ENCODE measurements around the gene CPEB1. TPM values are rescaled to one million over a fixed set of nuclear protein-coding genes. Genes with fewer than 3 reads are reported as not detected.

The CPEB1 gene
- polyA plus RNA-seq, 1 donor = 1.5 TPM

GRCh38 chr15:82549199-82549665 lies 97.9 kb downstream of the CPEB1 start:
- Histone ChIP-seq H3K4me1 (ENCODE audit: control insufficient read depth, insufficient read depth, low read length) (no peaks in the 10 kb centered on the region), H3K27me3 (ENCODE audit: control insufficient read depth, insufficient read depth, low read length) (peaks cover 30% of the 10 kb centered on the region), H3K4me3 (ENCODE audit: low read length) (no peak overlapping the region), H3K36me3 (ENCODE audit: control insufficient read depth, insufficient read depth, low read length) (no peaks in the 10 kb centered on the region), H3K27ac (ENCODE audit: low read length) (no peak overlapping the region), H3K9me3 (ENCODE audit: control insufficient read depth, low read depth, low read length) (no peaks in the 10 kb centered on the region)
- 90% methylated on average over 2 of the region's 9 CpGs for WGBS (ENCODE audit: insufficient coverage, low lambda C conversion rate)
- no peak for DNase-seq

- WGBS (ENCODE audit: insufficient coverage, low lambda C conversion rate) = no CpG with 5 or more reads among the region's 2 CpGs
- DNase-seq = no peak
- no peak overlapping the region for H3K4me3 ChIP-seq (ENCODE audit: low read length)
- H3K9me3 ChIP-seq (ENCODE audit: control insufficient read depth, low read depth, low read length) = no peaks in the 10 kb centered on the region
- H3K4me1 ChIP-seq (ENCODE audit: control insufficient read depth, insufficient read depth, low read length) = no peaks in the 10 kb centered on the region
- H3K27me3 ChIP-seq (ENCODE audit: control insufficient read depth, insufficient read depth, low read length) = peaks cover 30% of the 10 kb centered on the region
- no peaks in the 10 kb centered on the region for H3K36me3 ChIP-seq (ENCODE audit: control insufficient read depth, insufficient read depth, low read length)
- no peak overlapping the region for H3K27ac ChIP-seq (ENCODE audit: low read length)
These were observed 98.5 kb downstream of the CPEB1 start for GRCh38 chr15:82548700-82549099.

GRCh38 chr15:82545478-82545877 lies 101.7 kb downstream of the CPEB1 start:
- no peak for DNase-seq
- no CpG with 5 or more reads among the region's 6 CpGs for WGBS (ENCODE audit: insufficient coverage, low lambda C conversion rate)
- H3K9me3 ChIP-seq (ENCODE audit: control insufficient read depth, low read depth, low read length) = no peaks in the 10 kb centered on the region

GRCh38 chr15:82545002-82545401 lies 102.2 kb downstream of the CPEB1 start:
- Histone ChIP-seq H3K27me3 (ENCODE audit: control insufficient read depth, insufficient read depth, low read length) (peaks cover 15% of the 10 kb centered on the region), H3K27ac (ENCODE audit: low read length) (no peak overlapping the region), H3K9me3 (ENCODE audit: control insufficient read depth, low read depth, low read length) (no peaks in the 10 kb centered on the region), H3K4me3 (ENCODE audit: low read length) (no peak overlapping the region), H3K4me1 (ENCODE audit: control insufficient read depth, insufficient read depth, low read length) (peaks cover 5% of the 10 kb centered on the region), H3K36me3 (ENCODE audit: control insufficient read depth, insufficient read depth, low read length) (no peaks in the 10 kb centered on the region)
- no CpG with 5 or more reads among the region's 3 CpGs for WGBS (ENCODE audit: insufficient coverage, low lambda C conversion rate)
- no peak for DNase-seq

More at GRCh38 chr15:82545478-82545877, 101.7 kb downstream of the CPEB1 start:
- Histone ChIP-seq H3K27me3 (ENCODE audit: control insufficient read depth, insufficient read depth, low read length) (peaks cover 16% of the 10 kb centered on the region), H3K4me3 (ENCODE audit: low read length) (no peak overlapping the region), H3K27ac (ENCODE audit: low read length) (no peak overlapping the region), H3K36me3 (ENCODE audit: control insufficient read depth, insufficient read depth, low read length) (no peaks in the 10 kb centered on the region), H3K4me1 (ENCODE audit: control insufficient read depth, insufficient read depth, low read length) (peaks cover 5% of the 10 kb centered on the region)

GRCh38 chr15:82544431-82544830 lies 102.7 kb downstream of the CPEB1 start:
- Histone ChIP-seq H3K27me3 (ENCODE audit: control insufficient read depth, insufficient read depth, low read length) (peaks cover 15% of the 10 kb centered on the region), H3K4me3 (ENCODE audit: low read length) (no peak overlapping the region), H3K27ac (ENCODE audit: low read length) (no peak overlapping the region), H3K4me1 (ENCODE audit: control insufficient read depth, insufficient read depth, low read length) (peaks cover 5% of the 10 kb centered on the region), H3K9me3 (ENCODE audit: control insufficient read depth, low read depth, low read length) (no peaks in the 10 kb centered on the region), H3K36me3 (ENCODE audit: control insufficient read depth, insufficient read depth, low read length) (no peaks in the 10 kb centered on the region)
- WGBS (ENCODE audit: insufficient coverage, low lambda C conversion rate) = no CpG with 5 or more reads among the region's 9 CpGs
- DNase-seq = no peak

GRCh38 chr15:82543160-82543559 lies 104.0 kb downstream of the CPEB1 start:
- peaks cover 15% of the 10 kb centered on the region for H3K27me3 ChIP-seq (ENCODE audit: control insufficient read depth, insufficient read depth, low read length)
- H3K27ac ChIP-seq (ENCODE audit: low read length) = no peak overlapping the region
- H3K4me3 ChIP-seq (ENCODE audit: low read length) = no peak overlapping the region
- peaks cover 8% of the 10 kb centered on the region for H3K36me3 ChIP-seq (ENCODE audit: control insufficient read depth, insufficient read depth, low read length)
- WGBS (ENCODE audit: insufficient coverage, low lambda C conversion rate) = no CpG with 5 or more reads among the region's 2 CpGs
- peaks cover 8% of the 10 kb centered on the region for H3K4me1 ChIP-seq (ENCODE audit: control insufficient read depth, insufficient read depth, low read length)
- DNase-seq = no peak
- no peaks in the 10 kb centered on the region for H3K9me3 ChIP-seq (ENCODE audit: control insufficient read depth, low read depth, low read length)

GRCh38 chr15:82540984-82541431 lies 106.2 kb downstream of the CPEB1 start:
- H3K4me1 ChIP-seq (ENCODE audit: control insufficient read depth, insufficient read depth, low read length) = peaks cover 12% of the 10 kb centered on the region
- H3K27ac ChIP-seq (ENCODE audit: low read length) = peak overlapping the region; percentile 97
- no CpG with 5 or more reads among the region's 11 CpGs for WGBS (ENCODE audit: insufficient coverage, low lambda C conversion rate)
- peak in 1 of 2 donors; percentile 9 for DNase-seq
- H3K36me3 ChIP-seq (ENCODE audit: control insufficient read depth, insufficient read depth, low read length) = peaks cover 30% of the 10 kb centered on the region
- no peaks in the 10 kb centered on the region for H3K9me3 ChIP-seq (ENCODE audit: control insufficient read depth, low read depth, low read length)
- H3K4me3 ChIP-seq (ENCODE audit: low read length) = peak overlapping the region; percentile 99
- peaks cover 15% of the 10 kb centered on the region for H3K27me3 ChIP-seq (ENCODE audit: control insufficient read depth, insufficient read depth, low read length)

GRCh38 chr15:82540055-82540983 lies 106.8 kb downstream of the CPEB1 start, which contains the start of gene RPS17:
Gene RPS17 (minus strand): TSS chr15:82540457. CDS start chr15:82540428, 29 bp downstream.
- H3K4me1 ChIP-seq (ENCODE audit: control insufficient read depth, insufficient read depth, low read length) = peaks cover 12% of the 10 kb centered on the region
- no CpG with 5 or more reads among the region's 81 CpGs for WGBS (ENCODE audit: insufficient coverage, low lambda C conversion rate)
- H3K9me3 ChIP-seq (ENCODE audit: control insufficient read depth, low read depth, low read length) = no peaks in the 10 kb centered on the region

GRCh38 chr15:82539691-82540054 lies 107.5 kb downstream of the CPEB1 start:
- peaks cover 35% of the 10 kb centered on the region for H3K36me3 ChIP-seq (ENCODE audit: control insufficient read depth, insufficient read depth, low read length)
- 0% methylated on average over 3 of the region's 23 CpGs for WGBS (ENCODE audit: insufficient coverage, low lambda C conversion rate)
- H3K27me3 ChIP-seq (ENCODE audit: control insufficient read depth, insufficient read depth, low read length) = peaks cover 4% of the 10 kb centered on the region
- no peaks in the 10 kb centered on the region for H3K9me3 ChIP-seq (ENCODE audit: control insufficient read depth, low read depth, low read length)
- DNase-seq = peak in 1 of 2 donors; percentile 50
- H3K27ac ChIP-seq (ENCODE audit: low read length) = peak overlapping the region; percentile 97
- peak overlapping the region; percentile 99 for H3K4me3 ChIP-seq (ENCODE audit: low read length)
- H3K4me1 ChIP-seq (ENCODE audit: control insufficient read depth, insufficient read depth, low read length) = peaks cover 12% of the 10 kb centered on the region

More at GRCh38 chr15:82540055-82540983, 106.8 kb downstream of the CPEB1 start, which contains the start of gene RPS17:
- peak; percentile 97 for DNase-seq
- H3K4me3 ChIP-seq (ENCODE audit: low read length) = peak within 1 kb of the TSS; percentile 99
- H3K27ac ChIP-seq (ENCODE audit: low read length) = peak within 1 kb of the TSS; percentile 97
- H3K36me3 ChIP-seq (ENCODE audit: control insufficient read depth, insufficient read depth, low read length) = peaks cover 34% of the 10 kb centered on the region
- H3K27me3 ChIP-seq (ENCODE audit: control insufficient read depth, insufficient read depth, low read length) = peaks cover 10% of the 10 kb centered on the region

- no CpG with 5 or more reads among the region's 28 CpGs for WGBS (ENCODE audit: insufficient coverage, low lambda C conversion rate)
- Histone ChIP-seq H3K27ac (ENCODE audit: low read length) (peak overlapping the region; percentile 97), H3K4me1 (ENCODE audit: control insufficient read depth, insufficient read depth, low read length) (peaks cover 12% of the 10 kb centered on the region), H3K9me3 (ENCODE audit: control insufficient read depth, low read depth, low read length) (no peaks in the 10 kb centered on the region), H3K27me3 (ENCODE audit: control insufficient read depth, insufficient read depth, low read length) (no peaks in the 10 kb centered on the region), H3K4me3 (ENCODE audit: low read length) (peak overlapping the region; percentile 99), H3K36me3 (ENCODE audit: control insufficient read depth, insufficient read depth, low read length) (peaks cover 40% of the 10 kb centered on the region)
- no peak for DNase-seq
These were observed 108.0 kb downstream of the CPEB1 start for GRCh38 chr15:82538961-82539690.
